ENCODE results near the gene RPGRIP1L. TPM values are rescaled to one million over a fixed set of nuclear protein-coding genes. Genes with fewer than 3 reads are reported as not detected.

Gene RPGRIP1L
- polyA plus RNA-seq, 1 experiment: 5.0 TPM

- no peak for DNase-seq (ENCODE audit: low read depth)
- POLR2A ChIA-PET: no interaction called here
Observed at GRCh38 chr16:53678756-53679343, 24.8 kb downstream of the RPGRIP1L start.

GRCh38 chr16:53678155-53678554, 25.5 kb downstream of the RPGRIP1L start:
- H3K4me3 ChIP-seq (ENCODE audit: low read depth, low read length): no peak overlapping the region
- no peak for DNase-seq (ENCODE audit: low read depth)
- ChIA-PET POLR2A (no interaction called here), CTCF (interaction anchor here (1.2 kb wide), 1 partner anchor 14 kb away, joined by 3 read pairs; no protein-coding TSS in a partner anchor)
- no peaks in the 10 kb centered on the region for H3K36me3 ChIP-seq (ENCODE audit: control insufficient read depth, insufficient read depth, low read length)
- no peak for TF ChIP-seq CTCF (IDR thresholded peaks at IDR 0.05; ENCODE audit: insufficient read depth, low read depth, low read length)
- no peaks in the 10 kb centered on the region for H3K27me3 ChIP-seq (ENCODE audit: control insufficient read depth, insufficient read depth, low read length)

More at GRCh38 chr16:53678756-53679343, 24.8 kb downstream of the RPGRIP1L start:
- no peaks in the 10 kb centered on the region for H3K36me3 ChIP-seq (ENCODE audit: control insufficient read depth, insufficient read depth, low read length)
- no peak for TF ChIP-seq CTCF (IDR thresholded peaks at IDR 0.05; ENCODE audit: insufficient read depth, low read depth, low read length)
- H3K4me3 ChIP-seq (ENCODE audit: low read depth, low read length): no peak overlapping the region
- no peaks in the 10 kb centered on the region for H3K27me3 ChIP-seq (ENCODE audit: control insufficient read depth, insufficient read depth, low read length)
- CTCF ChIA-PET: interaction anchor here (1.2 kb wide), 1 partner anchor 13 kb away, joined by 3 read pairs; no protein-coding TSS in a partner anchor

- H3K36me3 ChIP-seq (ENCODE audit: control insufficient read depth, insufficient read depth, low read length): no peaks in the 10 kb centered on the region
- no peaks in the 10 kb centered on the region for H3K27me3 ChIP-seq (ENCODE audit: control insufficient read depth, insufficient read depth, low read length)
- DNase-seq (ENCODE audit: low read depth): no peak
- POLR2A ChIA-PET: no interaction called here
- H3K4me3 ChIP-seq (ENCODE audit: low read depth, low read length): no peak overlapping the region
- TF ChIP-seq CTCF (IDR thresholded peaks at IDR 0.05; ENCODE audit: insufficient read depth, low read depth, low read length): no peak
- CTCF ChIA-PET: no interaction called here
Observed at GRCh38 chr16:53673189-53673588, 30.5 kb downstream of the RPGRIP1L start.

- no peak overlapping the region for H3K4me3 ChIP-seq (ENCODE audit: low read depth, low read length)
- POLR2A ChIA-PET: no interaction called here
- H3K36me3 ChIP-seq (ENCODE audit: control insufficient read depth, insufficient read depth, low read length): no peaks in the 10 kb centered on the region
- DNase-seq (ENCODE audit: low read depth): no peak
- no peak for TF ChIP-seq CTCF (IDR thresholded peaks at IDR 0.05; ENCODE audit: insufficient read depth, low read depth, low read length)
- H3K27me3 ChIP-seq (ENCODE audit: control insufficient read depth, insufficient read depth, low read length): no peaks in the 10 kb centered on the region
- CTCF ChIA-PET: no interaction called here
Observed at GRCh38 chr16:53672461-53672860, 31.2 kb downstream of the RPGRIP1L start.

- TF ChIP-seq CTCF (IDR thresholded peaks at IDR 0.05; ENCODE audit: insufficient read depth, low read depth, low read length): no peak
- no peaks in the 10 kb centered on the region for H3K36me3 ChIP-seq (ENCODE audit: control insufficient read depth, insufficient read depth, low read length)
- H3K4me3 ChIP-seq (ENCODE audit: low read depth, low read length): no peak overlapping the region
- H3K27me3 ChIP-seq (ENCODE audit: control insufficient read depth, insufficient read depth, low read length): no peaks in the 10 kb centered on the region
- POLR2A ChIA-PET: no interaction called here
- DNase-seq (ENCODE audit: low read depth): no peak
- CTCF ChIA-PET: no interaction called here
Observed at GRCh38 chr16:53668869-53669268, 34.8 kb downstream of the RPGRIP1L start.

Data from BJ (cell line).